Liver (tissue), 4 donors: Measurements from ENCODE around the gene SPTSSA. TPM values are rescaled to one million over a fixed set of nuclear protein-coding genes. Genes with fewer than 3 reads are reported as not detected.

Experiments used
- polyA plus RNA-seq, 2 donors: library from polyadenylated mRNA; stranded (reverse) in 1 of 2; unstranded in 1 of 2; fragments of 200-250 nt in 1 of 2; fragments of >200 nt in 1 of 2; fragmentation: Nextera tagmentation in 1 of 2; extraction: Ambion mirVana in 1 of 2; gene quantifications; one replicate each; pipeline versions ENCODE4 v1.2.1 to v1.2.3, GENCODE V29; 2013 to 2015
- total RNA-seq, 2 donors: library from RNA; depleted of rRNA; stranded (reverse); fragments of >200 nt; gene quantifications; one replicate each; pipeline ENCODE4 v1.2.3, GENCODE V29; 2014
- donor health status: healthy.
- donor health status: healthy.
- donor health status: healthy.

SPTSSA gene
- total and polyA plus RNA-seq, 4 donors, result 9.5 to 15.2 (median 12.1) TPM

Other genes with a start within 250 kb of the SPTSSA start
- gene EAPP, start 77.5 kb upstream of the SPTSSA start, total RNA-seq, result 10 to 100 TPM; 22.3 to 29.0 TPM
- gene EAPP, start 77.5 kb upstream of the SPTSSA start, polyA plus RNA-seq, result 10 to 100 TPM; 18.5 to 33.4 TPM
- gene SNX6, start 167.9 kb upstream of the SPTSSA start, total RNA-seq, result 10 to 100 TPM; 42.9 to 62.2 TPM
- 10 to 100 TPM; 23.5 to 41.1 TPM for gene SNX6, start 167.9 kb upstream of the SPTSSA start, polyA plus RNA-seq